Vagina (tissue), 2 donors: ENCODE measurements around the gene CRYBB3. TPM values are rescaled to one million over a fixed set of nuclear protein-coding genes. Genes with fewer than 3 reads are reported as not detected.

Experiments used
- DNase-seq, 2 donors: peaks; one replicate each; pipeline ENCODE4 v3.0.0-alpha.2; 2017; ENCODE audit errors: extremely low spot score in 2 of 2
- H3K27ac ChIP-seq: fragments of 200-600 bp; sonication (generic); one replicate; pipeline ENCODE4 v1.5.1; 2019
- H3K27me3 ChIP-seq: fragments of 200-600 bp; sonication (generic); one replicate; pipeline ENCODE4 v1.5.1; 2019
- H3K36me3 ChIP-seq, 2 donors: fragments of 200-600 bp; sonication (generic); one replicate each; pipeline ENCODE4 v1.5.1; 2017 to 2019
- H3K4me1 ChIP-seq: fragments of 200-600 bp; sonication (generic); one replicate; pipeline ENCODE4 v1.5.1; 2019
- H3K4me3 ChIP-seq, 2 donors: fragments of 200-600 bp; sonication (generic); 1 replicate in 1 of 2; 2 replicates in 1 of 2; pipeline ENCODE4 v1.5.1; 2016 to 2019
- H3K9me3 ChIP-seq: fragments of 200-600 bp; sonication (generic); one replicate; pipeline ENCODE4 v1.5.1; 2019
- POLR2A ChIP-seq, 2 donors: fragments of 450-650 bp; IDR thresholded peaks; one replicate each; pipeline ENCODE4 v1.6.1; 2017; ENCODE audit warnings: antibody characterized with exemption in 2 of 2, mild to moderate bottlenecking in 2 of 2, moderate library complexity in 2 of 2
- POLR2AphosphoS5 ChIP-seq, 2 donors: sonication (generic); formaldehyde crosslinking; IDR thresholded peaks; one replicate each; pipeline ENCODE4 v1.9.0; 2017; ENCODE audit warnings: antibody characterized with exemption in 2 of 2, mild to moderate bottlenecking in 2 of 2, low read depth in 1 of 2; ENCODE audit not compliant: insufficient read depth in 1 of 2
- intact Hi-C: fragments of 100-400 bp; cut with DNase I; formaldehyde crosslinking; loops from one replicate; pipeline ENCODE4 v1.15.1; 2023
- total RNA-seq: library from RNA; depleted of rRNA; stranded (reverse); fragments of >200 nt; gene quantifications from one replicate; pipeline ENCODE4 v1.2.3, GENCODE V29; 2016
- TF ChIP-seq, protein P1 (sequence below), 3 experiments: fragments of 450-650 bp in 2 of 3; fragments of 200-600 bp in 1 of 3; sonication (generic) in 1 of 3; IDR thresholded peaks; one replicate each; pipeline ENCODE4 v1.5.1; 2017 to 2019; ENCODE audit warnings: antibody characterized with exemption in 3 of 3, mild to moderate bottlenecking in 2 of 3, moderate library complexity in 2 of 3

CRYBB3 gene
- total RNA-seq, 1 donor from 2014 or later, result not detected

DNA sequence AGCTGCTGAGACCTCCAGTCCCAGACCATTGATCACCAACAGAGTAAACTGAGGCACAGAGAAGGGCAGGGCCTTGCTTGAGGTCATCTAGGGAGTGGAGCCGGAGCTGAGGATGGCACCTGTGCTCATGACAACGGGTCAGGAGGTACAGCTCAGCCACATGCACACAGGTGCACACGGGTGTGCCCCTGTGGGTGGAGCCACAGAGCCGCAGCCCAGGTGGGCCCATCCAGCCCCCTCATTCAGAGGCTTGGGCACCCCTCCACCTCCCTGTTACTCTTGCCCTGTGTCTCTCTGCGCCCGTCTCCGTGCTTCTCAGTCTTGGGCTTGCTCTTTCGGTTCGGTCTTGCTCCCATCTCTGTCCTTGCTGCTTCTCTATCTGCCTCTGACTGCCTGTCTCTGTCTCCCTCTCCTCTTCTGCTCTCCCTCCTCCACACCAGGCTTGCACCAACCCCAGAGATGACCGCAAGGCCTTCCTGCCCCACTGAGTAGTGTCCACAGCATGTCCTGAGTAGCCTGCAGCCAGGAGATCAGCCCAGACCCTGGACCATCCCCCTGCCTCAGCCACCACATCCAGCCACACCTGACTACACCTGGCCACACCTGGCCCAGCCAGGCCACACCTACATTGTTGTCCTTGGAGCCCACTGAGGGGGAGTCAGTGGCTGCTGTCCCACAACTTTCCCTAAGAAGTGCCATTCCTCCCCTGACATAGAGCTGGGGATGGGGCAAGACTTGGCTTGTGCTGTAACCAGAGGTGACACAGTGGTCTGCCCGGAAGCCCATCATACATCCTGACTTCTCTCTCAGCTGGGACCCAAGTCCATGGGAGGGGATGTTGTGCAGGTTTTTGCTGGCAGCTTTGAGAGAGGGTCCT, 39.3 kb upstream of the CRYBB3 start:
- Histone ChIP-seq H3K27ac (no peak overlapping the region), H3K27me3 (no peaks in the 10 kb centered on the region), H3K4me3 (no peak overlapping the region), H3K36me3 (no peaks in the 10 kb centered on the region), H3K4me1 (peaks cover 34% of the 10 kb centered on the region), H3K9me3 (no peaks in the 10 kb centered on the region)
- DNase-seq, result no peak
- TF ChIP-seq, protein P1, sequence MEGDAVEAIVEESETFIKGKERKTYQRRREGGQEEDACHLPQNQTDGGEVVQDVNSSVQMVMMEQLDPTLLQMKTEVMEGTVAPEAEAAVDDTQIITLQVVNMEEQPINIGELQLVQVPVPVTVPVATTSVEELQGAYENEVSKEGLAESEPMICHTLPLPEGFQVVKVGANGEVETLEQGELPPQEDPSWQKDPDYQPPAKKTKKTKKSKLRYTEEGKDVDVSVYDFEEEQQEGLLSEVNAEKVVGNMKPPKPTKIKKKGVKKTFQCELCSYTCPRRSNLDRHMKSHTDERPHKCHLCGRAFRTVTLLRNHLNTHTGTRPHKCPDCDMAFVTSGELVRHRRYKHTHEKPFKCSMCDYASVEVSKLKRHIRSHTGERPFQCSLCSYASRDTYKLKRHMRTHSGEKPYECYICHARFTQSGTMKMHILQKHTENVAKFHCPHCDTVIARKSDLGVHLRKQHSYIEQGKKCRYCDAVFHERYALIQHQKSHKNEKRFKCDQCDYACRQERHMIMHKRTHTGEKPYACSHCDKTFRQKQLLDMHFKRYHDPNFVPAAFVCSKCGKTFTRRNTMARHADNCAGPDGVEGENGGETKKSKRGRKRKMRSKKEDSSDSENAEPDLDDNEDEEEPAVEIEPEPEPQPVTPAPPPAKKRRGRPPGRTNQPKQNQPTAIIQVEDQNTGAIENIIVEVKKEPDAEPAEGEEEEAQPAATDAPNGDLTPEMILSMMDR (IDR thresholded peaks at IDR 0.05), result no peak
- TF ChIP-seq POLR2AphosphoS5 (IDR thresholded peaks at IDR 0.05; ENCODE audit: insufficient read depth in 1 of 2, low read depth in 1 of 2) (no peak), POLR2A (IDR thresholded peaks at IDR 0.05) (no peak)
- intact Hi-C loops, result no loop called here

DNA sequence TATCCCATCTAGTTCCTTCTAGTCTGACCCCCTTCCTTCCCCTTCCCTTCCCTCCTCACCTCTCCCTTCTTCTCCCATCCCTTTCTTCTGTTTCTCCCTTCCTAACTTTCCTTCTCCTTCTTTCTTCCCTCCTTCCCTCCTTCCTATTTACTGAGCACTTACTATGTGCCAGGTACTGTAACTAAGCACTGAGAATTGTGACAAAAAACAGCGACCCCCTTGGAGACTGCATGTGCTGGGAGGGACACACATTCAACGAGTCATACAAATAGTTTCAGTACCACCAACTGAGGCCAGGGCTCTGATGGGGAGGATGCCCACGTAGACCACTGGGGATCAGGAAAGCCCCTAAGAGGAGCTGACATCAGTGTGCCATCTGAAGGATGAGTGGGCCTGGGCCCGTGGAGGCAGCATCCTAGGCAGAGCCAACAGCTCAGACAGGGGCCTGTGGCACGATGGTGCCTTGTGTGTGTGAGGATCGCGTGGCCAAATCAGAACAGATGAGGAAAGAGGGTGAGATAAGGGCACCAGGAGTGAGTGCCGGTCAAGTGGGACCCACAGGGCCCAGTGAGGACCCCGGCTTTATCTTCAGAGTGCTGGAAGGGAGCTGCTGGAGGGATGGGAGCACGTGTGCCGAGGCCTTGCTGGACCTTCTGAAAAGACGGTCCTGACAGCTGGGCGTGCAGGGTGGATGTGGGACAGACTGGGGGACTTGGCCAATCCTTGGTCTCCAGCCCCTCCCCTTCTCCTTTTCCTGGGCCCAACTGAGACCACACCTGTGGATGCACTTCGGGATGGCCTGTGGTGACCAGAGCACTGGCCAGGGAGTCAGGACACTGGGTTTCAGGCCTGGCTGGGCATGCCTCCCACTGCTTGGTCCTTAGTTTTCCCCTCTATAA, 38.4 kb upstream of the CRYBB3 start:
- Histone ChIP-seq H3K9me3 (no peaks in the 10 kb centered on the region), H3K4me1 (peaks cover 35% of the 10 kb centered on the region), H3K4me3 (no peak overlapping the region), H3K36me3 (no peaks in the 10 kb centered on the region), H3K27ac (no peak overlapping the region), H3K27me3 (no peaks in the 10 kb centered on the region)
- TF ChIP-seq POLR2AphosphoS5 (IDR thresholded peaks at IDR 0.05; ENCODE audit: insufficient read depth in 1 of 2, low read depth in 1 of 2) (no peak), POLR2A (IDR thresholded peaks at IDR 0.05) (no peak)
- intact Hi-C loops, result no loop called here
- DNase-seq, result no peak

DNA sequence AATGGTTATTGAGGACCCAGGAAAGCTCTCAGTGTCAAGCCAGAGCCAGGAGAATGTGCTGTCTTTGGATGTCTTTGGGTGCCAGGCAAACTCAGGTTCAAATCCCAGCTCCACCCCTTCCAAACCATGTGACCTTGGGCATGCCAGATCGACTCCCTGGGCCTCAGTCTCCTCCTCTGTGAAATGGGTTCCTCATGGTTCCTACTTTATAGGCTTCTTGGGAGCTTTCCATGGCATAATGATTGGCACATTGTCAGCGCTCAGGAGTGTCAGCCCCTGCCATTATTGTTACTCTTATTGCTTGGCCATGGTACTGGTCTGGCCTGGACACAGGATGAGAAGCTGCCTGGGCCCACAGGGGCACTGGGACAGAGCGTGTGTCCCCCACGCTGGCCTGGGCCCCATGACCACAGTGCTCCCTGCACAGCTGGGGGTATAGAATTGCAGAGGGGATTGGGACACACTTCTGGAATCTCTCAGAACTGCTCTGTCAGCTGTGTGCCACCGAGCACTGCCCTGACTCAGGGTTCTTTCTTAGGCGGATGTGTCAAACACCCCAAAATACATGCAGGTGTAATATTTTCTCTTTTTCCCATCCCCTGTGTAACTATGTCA, 37.6 kb upstream of the CRYBB3 start:
- DNase-seq, result no peak

DNA sequence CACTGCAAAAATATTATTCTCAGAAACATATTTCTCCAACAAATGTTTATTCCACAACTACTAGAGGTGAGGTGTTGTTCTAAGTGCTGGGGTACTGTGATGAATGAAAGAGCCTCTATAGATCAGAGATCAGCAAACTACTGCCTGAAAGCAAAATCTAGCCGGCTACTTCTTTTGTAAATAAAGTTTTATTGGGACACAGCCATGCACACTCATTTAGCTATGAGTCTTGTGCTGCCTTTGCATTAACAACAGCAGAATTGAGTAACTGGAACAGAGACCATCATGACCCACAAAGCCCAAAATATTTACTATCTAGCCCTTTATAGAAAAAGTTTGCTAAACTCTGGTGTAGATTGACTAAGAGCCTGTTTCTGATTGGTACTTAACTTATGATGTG, 37.1 kb upstream of the CRYBB3 start:
- no peak for DNase-seq
- H3K27ac ChIP-seq, result no peak overlapping the region
- no peaks in the 10 kb centered on the region for H3K36me3 ChIP-seq
- peaks cover 26% of the 10 kb centered on the region for H3K4me1 ChIP-seq
- H3K27me3 ChIP-seq, result no peaks in the 10 kb centered on the region
- no peak for TF ChIP-seq POLR2AphosphoS5 (IDR thresholded peaks at IDR 0.05; ENCODE audit: insufficient read depth in 1 of 2, low read depth in 1 of 2)
- TF ChIP-seq, protein P1 (IDR thresholded peaks at IDR 0.05), result no peak
- TF ChIP-seq POLR2A (IDR thresholded peaks at IDR 0.05), result no peak
- no peaks in the 10 kb centered on the region for H3K9me3 ChIP-seq
- no peak overlapping the region for H3K4me3 ChIP-seq
- intact Hi-C loops, result no loop called here

More for the DNA sequence above, 37.6 kb upstream of the CRYBB3 start:
- Histone ChIP-seq H3K4me1 (peaks cover 31% of the 10 kb centered on the region), H3K36me3 (no peaks in the 10 kb centered on the region), H3K27ac (no peak overlapping the region), H3K4me3 (no peak overlapping the region), H3K27me3 (no peaks in the 10 kb centered on the region), H3K9me3 (no peaks in the 10 kb centered on the region)
- intact Hi-C loops, result no loop called here
- TF ChIP-seq POLR2AphosphoS5 (IDR thresholded peaks at IDR 0.05; ENCODE audit: insufficient read depth in 1 of 2, low read depth in 1 of 2) (no peak), POLR2A (IDR thresholded peaks at IDR 0.05) (no peak)
- TF ChIP-seq, protein P1 (IDR thresholded peaks at IDR 0.05), result no peak

DNA sequence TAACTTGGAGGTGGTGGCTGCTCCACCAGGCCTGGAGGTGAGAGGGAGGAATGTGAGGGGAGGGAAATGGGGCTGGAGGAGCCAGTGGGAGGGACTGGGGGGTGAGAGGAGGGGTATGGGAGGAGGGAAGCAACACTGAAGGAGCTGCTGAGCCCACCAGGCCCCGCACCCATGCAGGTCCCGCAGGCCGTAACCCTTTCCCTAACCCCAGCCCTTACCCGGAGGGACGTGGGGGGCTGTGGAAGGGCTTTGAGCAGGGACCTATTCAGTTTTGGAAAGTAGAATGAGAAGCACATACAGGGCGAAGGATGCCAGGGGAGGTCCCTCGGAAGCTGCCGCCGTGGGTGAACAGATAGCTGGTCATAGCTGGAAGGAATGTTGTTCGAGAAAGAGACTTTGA, 33.9 kb upstream of the CRYBB3 start:
- no peaks in the 10 kb centered on the region for H3K36me3 ChIP-seq
- intact Hi-C loops, result no loop called here
- DNase-seq, result no peak
- H3K9me3 ChIP-seq, result no peaks in the 10 kb centered on the region
- H3K27me3 ChIP-seq, result no peaks in the 10 kb centered on the region
- H3K4me1 ChIP-seq, result peaks cover 18% of the 10 kb centered on the region
- H3K27ac ChIP-seq, result no peak overlapping the region
- no peak for TF ChIP-seq POLR2AphosphoS5 (IDR thresholded peaks at IDR 0.05; ENCODE audit: insufficient read depth in 1 of 2, low read depth in 1 of 2)
- no peak for TF ChIP-seq POLR2A (IDR thresholded peaks at IDR 0.05)
- TF ChIP-seq, protein P1 (IDR thresholded peaks at IDR 0.05), result no peak
- no peak overlapping the region for H3K4me3 ChIP-seq
